Stomach (tissue), 9 donors: ENCODE measurements around the gene TUFM. TPM values are rescaled to one million over a fixed set of nuclear protein-coding genes. Genes with fewer than 3 reads are reported as not detected.

ENCODE experiments used
- DNase-seq, 2 donors: peaks; one replicate each; pipeline versions ENCODE4 v3.0.0 to v3.0.0-alpha.2; 2013 to 2019
- H3K27ac ChIP-seq, 5 donors: fragments of 200-600 bp in 4 of 5; sonication (generic) in 4 of 5; one replicate each; pipeline ENCODE4 v1.5.1; 2013 to 2019; ENCODE audit warnings: mild to moderate bottlenecking in 1 of 5, moderate library complexity in 1 of 5
- H3K27me3 ChIP-seq, 3 donors: fragments of 200-600 bp; sonication (generic); one replicate each; pipeline ENCODE4 v1.5.1; 2017 to 2019; ENCODE audit warnings: mixed run types in 1 of 3
- H3K36me3 ChIP-seq, 4 donors: fragments of 200-600 bp; sonication (generic); 1 replicate in 3 of 4; 2 replicates in 1 of 4; pipeline ENCODE4 v1.5.1; 2016 to 2019
- H3K4me1 ChIP-seq, 4 donors: fragments of 200-600 bp; sonication (generic); one replicate each; pipeline ENCODE4 v1.5.1; 2016 to 2019
- H3K4me3 ChIP-seq, 4 donors: fragments of 200-600 bp; sonication (generic) in 3 of 4; one replicate each; pipeline ENCODE4 v1.5.1; 2016 to 2019; ENCODE audit warnings: mild to moderate bottlenecking in 1 of 4
- H3K9me3 ChIP-seq, 4 donors: fragments of 200-600 bp; sonication (generic); one replicate each; pipeline ENCODE4 v1.5.1; 2016 to 2019
- EP300 ChIP-seq: sonication (generic); formaldehyde crosslinking; IDR thresholded peaks from one replicate; pipeline ENCODE4 v1.6.1; 2017; ENCODE audit warnings: antibody characterized with exemption
- POLR2A ChIP-seq, 4 donors: fragments of 450-650 bp; IDR thresholded peaks; one replicate each; pipeline ENCODE4 v1.6.1; 2016; ENCODE audit warnings: antibody characterized with exemption in 4 of 4, control low read depth in 2 of 4, mild to moderate bottlenecking in 1 of 4, moderate library complexity in 1 of 4
- POLR2AphosphoS5 ChIP-seq, 3 donors: sonication (generic); formaldehyde crosslinking; IDR thresholded peaks; one replicate each; pipeline ENCODE4 v1.6.1; 2016; ENCODE audit warnings: antibody characterized with exemption in 3 of 3
- WGBS, 5 donors: extraction: QIAGEN DNeasy Blood & Tissue Kit in 3 of 5; methylation state at CpG; one replicate each; pipeline versions ENCODE4 v1.1.5 to v1.1.7; 2013 to 2018; 5-methylcytosine and 5-hydroxymethylcytosine counted together
- intact Hi-C: fragments of 100-400 bp; cut with DNase I; formaldehyde crosslinking; loops from one replicate; pipeline ENCODE4 v1.15.1; 2023; ENCODE audit warnings: low total_unique reads
- polyA plus RNA-seq, 3 donors: library from polyadenylated mRNA; stranded (reverse); fragments of 200-250 nt; gene quantifications; one replicate each; pipeline ENCODE4 v1.2.3, GENCODE V29; 2013
- total RNA-seq, 5 donors: library from RNA; depleted of rRNA; stranded (reverse); fragments of >200 nt; gene quantifications; one replicate each; pipeline versions ENCODE4 v1.1.0 to v1.2.3, GENCODE V29; 2014 to 2016
- TF ChIP-seq, protein P1 (sequence below), 7 experiments: fragments of 450-650 bp in 4 of 7; fragments of 200-600 bp in 3 of 7; sonication (generic) in 3 of 7; IDR thresholded peaks; one replicate each; pipeline ENCODE4 v1.5.1; 2016 to 2019; ENCODE audit warnings: antibody characterized with exemption in 7 of 7, control low read depth in 2 of 7, mild to moderate bottlenecking in 1 of 7
- donor health status: healthy with polysubstance abuse.
- donor health status: Bipolar disorder and iron deficiency.
- donor health status: healthy.

The TUFM gene
- total and polyA plus RNA-seq, 8 donors, result 49.8 to 286 (median 98.8) TPM

DNA sequence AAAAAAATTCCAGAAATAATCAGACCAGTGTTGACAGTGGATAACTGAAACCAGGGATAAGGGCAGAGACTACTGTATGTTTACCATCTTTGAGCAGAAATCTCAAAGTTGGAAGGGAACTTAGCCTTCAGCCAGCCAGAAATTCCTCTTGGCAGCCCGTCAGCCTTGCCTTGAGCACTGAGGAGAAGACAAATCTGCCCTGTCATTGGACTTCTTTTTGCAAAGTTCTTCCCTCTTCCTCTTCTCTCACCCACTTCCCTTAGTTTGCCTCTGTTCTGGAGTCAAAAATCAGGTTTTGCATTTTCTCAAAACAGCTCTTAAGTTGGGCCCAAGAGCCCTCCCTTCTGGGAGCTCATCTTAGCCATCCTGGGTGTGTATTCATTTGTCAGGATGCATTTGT lies 6.2 kb downstream of the TUFM start:
- no peaks in the 10 kb centered on the region for H3K9me3 ChIP-seq
- intact Hi-C loops, result loop anchor here (10.0 kb wide), 1 partner anchor 45 kb away; no protein-coding TSS in a partner anchor
- 11 to 48% (median 24%) methylated on average over 1 of the region's 1 CpG for WGBS, 5 donors
- H3K27me3 ChIP-seq, result no peaks in the 10 kb centered on the region
- H3K4me3 ChIP-seq, result no peak overlapping the region
- H3K27ac ChIP-seq, result no peak overlapping the region
- TF ChIP-seq POLR2AphosphoS5 (IDR thresholded peaks at IDR 0.05) (no peak), POLR2A (IDR thresholded peaks at IDR 0.05) (no peak), EP300 (no peak)
- TF ChIP-seq, protein P1, sequence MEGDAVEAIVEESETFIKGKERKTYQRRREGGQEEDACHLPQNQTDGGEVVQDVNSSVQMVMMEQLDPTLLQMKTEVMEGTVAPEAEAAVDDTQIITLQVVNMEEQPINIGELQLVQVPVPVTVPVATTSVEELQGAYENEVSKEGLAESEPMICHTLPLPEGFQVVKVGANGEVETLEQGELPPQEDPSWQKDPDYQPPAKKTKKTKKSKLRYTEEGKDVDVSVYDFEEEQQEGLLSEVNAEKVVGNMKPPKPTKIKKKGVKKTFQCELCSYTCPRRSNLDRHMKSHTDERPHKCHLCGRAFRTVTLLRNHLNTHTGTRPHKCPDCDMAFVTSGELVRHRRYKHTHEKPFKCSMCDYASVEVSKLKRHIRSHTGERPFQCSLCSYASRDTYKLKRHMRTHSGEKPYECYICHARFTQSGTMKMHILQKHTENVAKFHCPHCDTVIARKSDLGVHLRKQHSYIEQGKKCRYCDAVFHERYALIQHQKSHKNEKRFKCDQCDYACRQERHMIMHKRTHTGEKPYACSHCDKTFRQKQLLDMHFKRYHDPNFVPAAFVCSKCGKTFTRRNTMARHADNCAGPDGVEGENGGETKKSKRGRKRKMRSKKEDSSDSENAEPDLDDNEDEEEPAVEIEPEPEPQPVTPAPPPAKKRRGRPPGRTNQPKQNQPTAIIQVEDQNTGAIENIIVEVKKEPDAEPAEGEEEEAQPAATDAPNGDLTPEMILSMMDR (IDR thresholded peaks at IDR 0.05), result no peak
- no peak for DNase-seq
- peaks cover 2 to 8% (median 5%) of the 10 kb centered on the region in 4 donors for H3K4me1 ChIP-seq
- H3K36me3 ChIP-seq, result peaks cover 53 to 85% (median 85%) of the 10 kb centered on the region in 4 donors

DNA sequence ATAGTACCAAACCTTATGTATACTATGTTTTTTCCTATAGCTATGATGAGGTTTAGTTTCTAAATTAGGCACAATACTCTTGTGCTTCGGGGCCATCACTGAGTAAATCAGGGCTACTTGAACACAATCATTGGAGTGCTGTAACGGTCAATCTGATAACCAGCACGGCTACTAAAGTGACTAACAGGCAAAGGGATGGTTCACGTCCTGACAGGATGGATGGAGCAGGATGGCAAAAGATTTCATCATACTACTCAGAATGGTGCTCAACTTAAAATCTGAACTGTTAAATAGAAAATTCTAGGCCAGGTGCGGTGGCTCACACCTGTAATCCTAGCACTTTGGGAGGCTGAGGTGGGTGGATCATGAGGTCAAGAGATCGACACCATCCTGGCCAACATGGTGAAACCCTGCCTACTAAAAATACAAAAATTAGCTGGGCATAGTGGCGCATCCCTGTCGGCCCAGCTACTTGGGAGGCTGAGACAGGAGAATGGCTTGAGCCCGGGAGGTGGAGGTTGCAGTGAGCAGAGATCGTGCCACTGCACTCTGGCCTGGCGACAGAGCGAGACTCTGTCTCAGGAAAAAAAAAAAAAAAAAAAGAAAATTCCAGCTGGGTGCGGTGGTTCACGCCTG lies 7.0 kb downstream of the TUFM start:
- no peak overlapping the region for H3K27ac ChIP-seq
- peaks cover 56 to 85% (median 85%) of the 10 kb centered on the region in 4 donors for H3K36me3 ChIP-seq
- H3K4me1 ChIP-seq, result no peaks in the 10 kb centered on the region
- H3K9me3 ChIP-seq, result no peaks in the 10 kb centered on the region
- no peak for DNase-seq
- H3K27me3 ChIP-seq, result no peaks in the 10 kb centered on the region
- WGBS, 5 donors, result 86 to 96% (median 94%) methylated on average over 13 to 14 of the region's 14 CpGs
- TF ChIP-seq EP300 (no peak), POLR2AphosphoS5 (IDR thresholded peaks at IDR 0.05) (no peak), POLR2A (IDR thresholded peaks at IDR 0.05) (no peak)
- TF ChIP-seq, protein P1 (IDR thresholded peaks at IDR 0.05), result no peak
- intact Hi-C loops, result loop anchor here (10.0 kb wide), 1 partner anchor 46 kb away; no protein-coding TSS in a partner anchor
- H3K4me3 ChIP-seq, result no peak overlapping the region

DNA sequence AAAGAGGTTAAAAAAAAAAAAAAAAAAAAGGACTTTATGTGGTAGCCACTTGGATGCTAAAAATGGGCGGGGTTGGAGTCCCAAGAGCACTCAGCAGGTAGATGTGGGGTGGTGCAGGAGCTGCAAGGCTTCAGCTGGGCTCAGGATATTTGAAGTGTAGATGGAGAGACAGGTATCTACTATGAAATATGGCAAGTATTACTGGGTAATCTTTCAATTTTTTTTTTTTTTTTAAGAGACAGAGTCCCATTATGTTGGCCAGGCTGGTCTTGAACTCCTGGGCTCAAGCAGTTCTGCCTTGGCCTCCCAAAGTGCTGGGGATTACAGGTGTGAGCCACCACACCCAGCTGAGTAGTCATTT lies 7.6 kb downstream of the TUFM start:
- 95 to 100% (median 100%) methylated on average over 1 of the region's 1 CpG for WGBS, 5 donors
- H3K27me3 ChIP-seq, result no peaks in the 10 kb centered on the region
- H3K4me1 ChIP-seq, result no peaks in the 10 kb centered on the region
- no peak overlapping the region for H3K27ac ChIP-seq
- intact Hi-C loops, result loop anchor here (10.0 kb wide), 1 partner anchor 46 kb away; no protein-coding TSS in a partner anchor
- no peaks in the 10 kb centered on the region for H3K9me3 ChIP-seq
- TF ChIP-seq POLR2A (IDR thresholded peaks at IDR 0.05) (no peak), EP300 (no peak), POLR2AphosphoS5 (IDR thresholded peaks at IDR 0.05) (no peak)
- TF ChIP-seq, protein P1 (IDR thresholded peaks at IDR 0.05), result no peak
- no peak overlapping the region for H3K4me3 ChIP-seq
- peaks cover 56 to 85% (median 85%) of the 10 kb centered on the region in 4 donors for H3K36me3 ChIP-seq
- DNase-seq, result no peak

DNA sequence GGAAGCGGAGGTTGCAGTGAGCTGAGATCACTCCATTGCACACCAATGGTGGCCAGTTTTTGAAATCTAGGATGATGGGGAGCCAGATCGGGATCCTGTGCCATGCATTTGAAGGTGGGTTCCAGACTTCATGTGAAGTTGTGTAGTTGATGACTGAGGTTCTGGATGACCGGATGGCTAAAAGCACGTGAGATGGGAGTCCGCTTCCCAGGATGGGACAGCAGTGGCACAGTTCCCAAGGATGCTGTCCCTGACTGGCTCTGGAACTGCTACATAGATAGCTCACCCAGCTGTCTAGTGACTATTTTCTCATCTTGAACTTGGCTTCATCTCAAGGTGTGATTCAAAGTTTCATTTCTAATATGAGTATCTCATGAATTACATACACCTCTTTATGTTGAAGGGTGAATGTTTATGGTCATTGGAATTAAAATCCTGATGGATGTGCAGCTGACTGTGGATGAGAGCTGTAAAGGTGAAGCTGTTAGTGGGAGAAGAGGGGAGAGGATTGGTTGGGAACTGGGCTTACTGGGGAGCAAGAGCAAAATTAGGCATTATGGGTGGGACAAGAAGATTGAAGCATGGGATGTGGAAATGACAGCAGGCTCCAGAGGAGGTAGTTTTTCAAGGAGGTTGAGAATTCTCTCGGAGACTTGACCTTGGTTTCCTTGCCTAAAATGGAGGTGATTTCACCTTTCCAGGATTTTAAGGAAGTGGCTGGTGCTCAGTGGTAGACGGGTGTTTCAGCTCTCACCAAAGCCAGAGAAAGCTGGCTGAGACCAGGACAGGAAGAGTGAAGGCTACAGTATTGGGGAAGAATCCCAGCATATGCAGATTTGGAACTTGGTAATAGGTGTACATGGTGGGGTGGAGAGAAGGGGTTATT lies 8.2 kb downstream of the TUFM start:
- no peak for TF ChIP-seq POLR2AphosphoS5 (IDR thresholded peaks at IDR 0.05)
- TF ChIP-seq EP300, result no peak
- TF ChIP-seq, protein P1 (IDR thresholded peaks at IDR 0.05), result no peak
- TF ChIP-seq POLR2A (IDR thresholded peaks at IDR 0.05), result no peak
- no peak overlapping the region for H3K27ac ChIP-seq
- H3K9me3 ChIP-seq, result no peaks in the 10 kb centered on the region
- intact Hi-C loops, result loop anchor here (10.0 kb wide), 1 partner anchor 47 kb away; no protein-coding TSS in a partner anchor
- no peak for DNase-seq
- H3K27me3 ChIP-seq, result no peaks in the 10 kb centered on the region
- 88 to 95% (median 90%) methylated on average over 3 to 7 of the region's 7 CpGs for WGBS, 5 donors
- H3K4me1 ChIP-seq, result no peaks in the 10 kb centered on the region
- no peak overlapping the region for H3K4me3 ChIP-seq
- H3K36me3 ChIP-seq, result peaks cover 59 to 85% (median 85%) of the 10 kb centered on the region in 4 donors
